CD14-positive monocyte (primary cell): ENCODE measurements around the gene TRPC4AP. TPM values are rescaled to one million over a fixed set of nuclear protein-coding genes. Genes with fewer than 3 reads are reported as not detected.
A peak's percentile ranks its signal among the peaks of the same experiment; 100 is the strongest.

ENCODE experiments used
- DNase-seq, 3 donors: peaks; one replicate each; pipeline ENCODE4 v3.0.0-alpha.2; 2011 to 2022
- H2AFZ ChIP-seq: 2 replicates; pipeline ENCODE4 v1.6.0; 2012; ENCODE audit warnings: mild to moderate bottlenecking, low read depth, low read length, inconsistent platforms; ENCODE audit not compliant: insufficient read depth, poor library complexity, severe bottlenecking
- H3K27ac ChIP-seq, 2 donors: 1 replicate in 1 of 2; 2 replicates in 1 of 2; pipeline ENCODE4 v1.5.1; 2012 to 2013; ENCODE audit warnings: low read length in 2 of 2, control low read depth in 1 of 2, inconsistent platforms in 1 of 2, low read depth in 1 of 2, mild to moderate bottlenecking in 1 of 2
- H3K27me3 ChIP-seq, 2 donors: one replicate each; pipeline versions ENCODE4 v1.6.0 to v1.6.1; 2011 to 2013; ENCODE audit warnings: low read length in 2 of 2; ENCODE audit not compliant: control insufficient read depth in 2 of 2, insufficient read depth in 2 of 2
- H3K36me3 ChIP-seq, 2 donors: replicated peaks in 1 of 2; 1 replicate in 1 of 2; 2 replicates in 1 of 2; pipeline versions ENCODE4 v1.5.1 to v1.6.1; 2012 to 2013; ENCODE audit warnings: low read length in 2 of 2, control low read depth in 1 of 2, inconsistent platforms in 1 of 2, mild to moderate bottlenecking in 1 of 2; ENCODE audit not compliant: insufficient read depth in 2 of 2, control insufficient read depth in 1 of 2
- H3K4me1 ChIP-seq, 2 donors: 1 replicate in 1 of 2; 2 replicates in 1 of 2; pipeline versions ENCODE4 v1.5.1 to v1.6.1; 2012 to 2013; ENCODE audit warnings: low read length in 2 of 2, control low read depth in 1 of 2, inconsistent platforms in 1 of 2, mild to moderate bottlenecking in 1 of 2, moderate library complexity in 1 of 2; ENCODE audit not compliant: insufficient read depth in 2 of 2, control insufficient read depth in 1 of 2
- H3K4me2 ChIP-seq: replicated peaks from 2 replicates; pipeline ENCODE3; 2012; ENCODE audit warnings: low read length, moderate library complexity, mild to moderate bottlenecking; ENCODE audit not compliant: poor library complexity, severe bottlenecking; ENCODE audit errors: extremely low read depth
- H3K4me3 ChIP-seq, 3 experiments: fragments of 200-600 bp in 1 of 3; sonication (generic) in 1 of 3; replicated peaks in 1 of 3; 1 replicate in 2 of 3; 2 replicates in 1 of 3; pipeline ENCODE4 v1.5.1; 2011 to 2013; ENCODE audit warnings: low read length in 3 of 3, mild to moderate bottlenecking in 3 of 3, control low read depth in 2 of 3, low read depth in 2 of 3, inconsistent platforms in 1 of 3, moderate library complexity in 1 of 3
- H3K79me2 ChIP-seq: 2 replicates; pipeline ENCODE4 v1.6.0; 2012; ENCODE audit warnings: mild to moderate bottlenecking, control low read depth, inconsistent platforms, low read length, moderate library complexity; ENCODE audit not compliant: insufficient read depth
- H3K9ac ChIP-seq: 2 replicates; pipeline ENCODE4 v1.6.0; 2017; ENCODE audit warnings: low read length, mild to moderate bottlenecking; ENCODE audit not compliant: insufficient read depth, poor library complexity, severe bottlenecking
- H3K9me3 ChIP-seq, 2 donors: replicated peaks in 1 of 2; 1 replicate in 1 of 2; 2 replicates in 1 of 2; pipeline versions ENCODE4 v1.5.1 to v1.6.1; 2012 to 2013; ENCODE audit warnings: low read length in 2 of 2, control low read depth in 1 of 2; ENCODE audit not compliant: control insufficient read depth in 1 of 2, insufficient read depth in 1 of 2
- H4K20me1 ChIP-seq: 2 replicates; pipeline ENCODE4 v1.6.0; 2012; ENCODE audit warnings: mild to moderate bottlenecking, low read length, control low read depth, moderate library complexity; ENCODE audit not compliant: insufficient read depth
- H3K27ac Mint-ChIP-seq, 7 donors: one replicate each; pipeline ENCODE4 v1.8.0; 2020; ENCODE audit warnings: mild to moderate bottlenecking in 7 of 7, mixed read lengths in 7 of 7, moderate library complexity in 6 of 7, inconsistent platforms in 2 of 7
- H3K27me3 Mint-ChIP-seq, 3 donors: one replicate each; pipeline ENCODE4 v1.8.0; 2021 to 2022; ENCODE audit warnings: low read depth in 3 of 3, mild to moderate bottlenecking in 3 of 3, mixed read lengths in 3 of 3, moderate library complexity in 3 of 3, inconsistent platforms in 1 of 3
- H3K36me3 Mint-ChIP-seq, 2 donors: one replicate each; pipeline ENCODE4 v1.8.0; 2020; ENCODE audit warnings: mixed read lengths in 2 of 2, inconsistent platforms in 1 of 2, mild to moderate bottlenecking in 1 of 2
- H3K4me1 Mint-ChIP-seq: one replicate; pipeline ENCODE4 v1.8.0; 2020; ENCODE audit warnings: mild to moderate bottlenecking, mixed read lengths
- H3K4me3 Mint-ChIP-seq, 2 donors: one replicate each; pipeline ENCODE4 v1.8.0; 2020; ENCODE audit warnings: mild to moderate bottlenecking in 2 of 2, mixed read lengths in 2 of 2, moderate library complexity in 1 of 2
- H3K9me3 Mint-ChIP-seq, 7 donors: one replicate each; pipeline ENCODE4 v1.8.0; 2020 to 2022; ENCODE audit warnings: mixed read lengths in 7 of 7, mild to moderate bottlenecking in 6 of 7, moderate library complexity in 6 of 7, inconsistent platforms in 2 of 7
- WGBS: methylation state at CpG from one replicate; pipeline ENCODE4 v1.1.5; 2013; ENCODE audit warnings: missing lambda C conversion rate; ENCODE audit not compliant: insufficient coverage; 5-methylcytosine and 5-hydroxymethylcytosine counted together
- intact Hi-C, 2 donors: fragments of 100-400 bp; cut with micrococcal nuclease; formaldehyde crosslinking; loops; one replicate each; pipeline versions ENCODE4 v1.15.0 to v1.15.1; 2023
- polyA minus RNA-seq: library from RNA; depleted of rRNA, polyadenylated mRNA; stranded (reverse); fragments of >200 nt; gene quantifications from 2 replicates; pipeline ENCODE4 v1.2.3, GENCODE V29; 2012
- polyA plus RNA-seq, 3 donors: library from polyadenylated mRNA; depleted of rRNA in 1 of 3; unstranded in 2 of 3; stranded (reverse) in 1 of 3; fragments of 300-500 nt in 2 of 3; fragments of >200 nt in 1 of 3; fragmentation: Illumina TruSeq in 2 of 3; gene quantifications; 1 replicate in 2 of 3; 2 replicates in 1 of 3; pipeline ENCODE4 v1.2.3, GENCODE V29; 2012 to 2021
- total RNA-seq, 12 experiments: library from RNA in 1 of 12; stranded (reverse) in 1 of 12; fragments of 120-200 nt in 1 of 12; gene quantifications; one replicate each; pipeline ENCODE4 v1.2.4 and lab custom pipeline; 2013 to 2026; ENCODE audit warnings: mixed read lengths in 6 of 12, inconsistent platforms in 1 of 12
- TF ChIP-seq, protein P1 (sequence below): fragments of 200-600 bp; IDR thresholded peaks from one replicate; pipeline ENCODE4 v1.8.0; 2022; ENCODE audit warnings: antibody characterized with exemption, mild to moderate bottlenecking

The TRPC4AP gene, protein sequence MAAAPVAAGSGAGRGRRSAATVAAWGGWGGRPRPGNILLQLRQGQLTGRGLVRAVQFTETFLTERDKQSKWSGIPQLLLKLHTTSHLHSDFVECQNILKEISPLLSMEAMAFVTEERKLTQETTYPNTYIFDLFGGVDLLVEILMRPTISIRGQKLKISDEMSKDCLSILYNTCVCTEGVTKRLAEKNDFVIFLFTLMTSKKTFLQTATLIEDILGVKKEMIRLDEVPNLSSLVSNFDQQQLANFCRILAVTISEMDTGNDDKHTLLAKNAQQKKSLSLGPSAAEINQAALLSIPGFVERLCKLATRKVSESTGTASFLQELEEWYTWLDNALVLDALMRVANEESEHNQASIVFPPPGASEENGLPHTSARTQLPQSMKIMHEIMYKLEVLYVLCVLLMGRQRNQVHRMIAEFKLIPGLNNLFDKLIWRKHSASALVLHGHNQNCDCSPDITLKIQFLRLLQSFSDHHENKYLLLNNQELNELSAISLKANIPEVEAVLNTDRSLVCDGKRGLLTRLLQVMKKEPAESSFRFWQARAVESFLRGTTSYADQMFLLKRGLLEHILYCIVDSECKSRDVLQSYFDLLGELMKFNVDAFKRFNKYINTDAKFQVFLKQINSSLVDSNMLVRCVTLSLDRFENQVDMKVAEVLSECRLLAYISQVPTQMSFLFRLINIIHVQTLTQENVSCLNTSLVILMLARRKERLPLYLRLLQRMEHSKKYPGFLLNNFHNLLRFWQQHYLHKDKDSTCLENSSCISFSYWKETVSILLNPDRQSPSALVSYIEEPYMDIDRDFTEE
- total RNA-seq (2013), result 28.7 TPM
- 10 to 100 TPM; 80.8 to 98.4 (median 88.6) TPM for polyA plus RNA-seq
- polyA minus RNA-seq, result 27.3 and 31.0 TPM in 2 replicates
- total RNA-seq (lab: John Stamatoyannopoulos, UW), result 84.1 to 152 (median 127) reads per million in 11 experiments

DNA sequence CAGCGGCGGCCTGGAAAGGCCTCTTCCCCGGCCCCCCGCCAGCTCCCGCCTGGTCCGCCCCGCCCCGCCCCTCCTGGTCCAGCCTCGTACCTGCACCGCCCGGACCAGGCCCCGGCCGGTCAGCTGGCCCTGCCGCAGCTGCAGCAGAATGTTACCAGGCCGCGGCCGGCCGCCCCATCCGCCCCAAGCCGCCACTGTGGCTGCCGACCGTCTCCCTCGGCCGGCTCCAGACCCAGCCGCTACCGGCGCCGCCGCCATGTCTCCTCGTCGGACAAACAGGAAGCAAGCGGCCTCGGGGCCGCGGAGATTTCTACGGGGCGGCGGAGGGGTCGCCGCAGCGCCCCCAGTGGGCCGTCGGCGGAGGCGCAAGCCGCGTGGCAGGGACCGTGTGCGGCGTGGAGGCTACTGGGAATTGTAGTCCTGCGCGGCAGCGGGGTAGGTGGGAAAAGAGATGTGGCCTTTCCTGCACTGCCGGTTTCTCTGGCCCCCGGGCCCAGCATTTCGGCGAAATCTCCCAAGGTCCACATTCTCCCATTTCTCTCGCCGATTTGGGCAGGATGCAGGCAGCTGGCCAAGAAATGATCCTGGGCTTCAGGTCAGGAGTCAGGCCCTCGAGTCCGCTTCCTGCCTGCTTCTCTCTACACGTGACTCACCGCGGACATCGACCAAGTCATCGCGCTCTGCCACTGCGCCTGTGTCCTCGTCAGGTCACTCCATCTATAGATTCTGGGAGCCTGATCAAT lies at the start of gene TRPC4AP:
Gene TRPC4AP (minus strand): TSS at position 284 of the 743 bp plus-strand sequence. CDS start 26 bp downstream, at position 258.
- peaks cover 54% of the 10 kb centered on the region for H3K4me1 Mint-ChIP-seq
- peak within 1 kb of the TSS; percentile 97 for H3K9ac ChIP-seq
- peaks cover 41% of the 10 kb centered on the region for H4K20me1 ChIP-seq
- no peaks in the 10 kb centered on the region for H3K9me3 Mint-ChIP-seq
- peaks cover 43 to 56% of the 10 kb centered on the region in 2 donors for H3K4me1 ChIP-seq
- peaks cover 50% of the 10 kb centered on the region for H3K79me2 ChIP-seq
- peak; percentile 86 to 89 (median 87) for DNase-seq
- H3K4me3 ChIP-seq, result peak within 1 kb of the TSS; percentile 90 to 95 (median 92)
- intact Hi-C loops, result loop anchor here (2.0 to 10.0 kb wide), 5 partner anchors 54 to 260 kb away; partner anchors contain the start of genes EDEM2 (in 2 of the 2), GGT7 (in 1 of the 2), GSS (in 1 of the 2) and MYH7B (in 1 of the 2)
- peak within 1 kb of the TSS; percentile 84 to 90 for H3K27ac ChIP-seq
- WGBS, result 3% methylated on average over 64 of the region's 69 CpGs
- H3K9me3 ChIP-seq, result no peaks in the 10 kb centered on the region
- peaks cover 0 to 10% (median 1%) of the 10 kb centered on the region in 3 donors for H3K27me3 Mint-ChIP-seq
- H2AFZ ChIP-seq, result peak within 1 kb of the TSS; percentile 90
- H3K36me3 ChIP-seq, result no peaks in the 10 kb centered on the region
- peak within 1 kb of the TSS; percentile 83 for H3K4me2 ChIP-seq
- H3K27me3 ChIP-seq, result no peaks in the 10 kb centered on the region
- TF ChIP-seq, protein P1, sequence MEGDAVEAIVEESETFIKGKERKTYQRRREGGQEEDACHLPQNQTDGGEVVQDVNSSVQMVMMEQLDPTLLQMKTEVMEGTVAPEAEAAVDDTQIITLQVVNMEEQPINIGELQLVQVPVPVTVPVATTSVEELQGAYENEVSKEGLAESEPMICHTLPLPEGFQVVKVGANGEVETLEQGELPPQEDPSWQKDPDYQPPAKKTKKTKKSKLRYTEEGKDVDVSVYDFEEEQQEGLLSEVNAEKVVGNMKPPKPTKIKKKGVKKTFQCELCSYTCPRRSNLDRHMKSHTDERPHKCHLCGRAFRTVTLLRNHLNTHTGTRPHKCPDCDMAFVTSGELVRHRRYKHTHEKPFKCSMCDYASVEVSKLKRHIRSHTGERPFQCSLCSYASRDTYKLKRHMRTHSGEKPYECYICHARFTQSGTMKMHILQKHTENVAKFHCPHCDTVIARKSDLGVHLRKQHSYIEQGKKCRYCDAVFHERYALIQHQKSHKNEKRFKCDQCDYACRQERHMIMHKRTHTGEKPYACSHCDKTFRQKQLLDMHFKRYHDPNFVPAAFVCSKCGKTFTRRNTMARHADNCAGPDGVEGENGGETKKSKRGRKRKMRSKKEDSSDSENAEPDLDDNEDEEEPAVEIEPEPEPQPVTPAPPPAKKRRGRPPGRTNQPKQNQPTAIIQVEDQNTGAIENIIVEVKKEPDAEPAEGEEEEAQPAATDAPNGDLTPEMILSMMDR, result peak; percentile 98
- peak within 1 kb of the TSS; percentile 94 to 99 (median 97) for H3K27ac Mint-ChIP-seq
- H3K4me3 Mint-ChIP-seq, result peak within 1 kb of the TSS; percentile 91 to 94
- peaks cover 0 to 7% of the 10 kb centered on the region in 2 donors for H3K36me3 Mint-ChIP-seq
